NCI-H748 treated with DMSO at 0.1 percent for 48 hours (cell line): ENCODE measurements around the gene SNAP29.
"Not testable (repeated sequence)": the region's sequence is repeated elsewhere in the genome, so short reads cannot be mapped to it uniquely, and the experiment has no call there.

Experiments
- DNase-seq: peaks from one replicate; lab custom pipeline; 2025; lab: John Stamatoyannopoulos, UW

SNAP29 gene

GRCh38 chr22:20930435-20930834 lies 71.6 kb downstream of the SNAP29 start:
- not testable (repeated sequence) for DNase-seq

DNA sequence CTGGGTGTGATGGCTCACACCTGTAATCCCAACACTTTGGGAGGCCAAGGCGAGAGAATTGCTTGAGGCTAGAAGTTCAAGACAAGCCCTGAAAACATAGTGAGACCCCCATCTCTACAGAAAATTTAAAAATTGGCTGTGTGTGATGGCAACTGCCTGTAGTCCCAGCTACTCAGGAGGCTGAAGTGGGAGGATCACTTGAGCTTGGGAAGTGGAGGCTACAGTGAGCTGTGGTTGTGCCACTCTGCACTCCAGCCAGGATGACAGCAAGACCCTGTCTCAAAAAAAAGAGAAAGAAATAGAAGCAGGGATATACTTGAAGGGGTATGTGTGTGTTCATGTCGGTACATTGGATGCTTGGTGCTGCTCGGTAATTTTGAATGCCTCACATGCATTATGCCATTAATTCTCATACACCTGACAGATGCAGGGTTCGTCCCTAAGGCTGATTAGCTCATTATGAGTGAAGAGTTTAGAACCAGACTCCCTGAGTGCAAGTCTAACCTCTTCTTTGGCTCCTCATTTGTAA lies 72.4 kb downstream of the SNAP29 start:
- no peak for DNase-seq

DNA sequence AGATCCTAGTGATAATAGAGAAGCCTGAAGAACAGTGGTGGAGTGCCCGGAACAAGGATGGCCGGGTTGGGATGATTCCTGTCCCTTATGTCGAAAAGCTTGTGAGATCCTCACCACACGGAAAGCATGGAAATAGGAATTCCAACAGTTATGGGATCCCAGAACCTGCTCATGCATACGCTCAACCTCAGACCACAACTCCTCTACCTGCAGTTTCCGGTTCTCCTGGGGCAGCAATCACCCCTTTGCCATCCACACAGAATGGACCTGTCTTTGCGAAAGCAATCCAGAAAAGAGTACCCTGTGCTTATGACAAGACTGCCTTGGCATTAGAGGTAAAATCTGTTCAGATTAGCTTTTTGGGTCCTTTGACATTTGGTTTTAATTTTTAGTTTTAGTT lies 75.1 kb downstream of the SNAP29 start:
- DNase-seq: no peak

GRCh38 chr22:20935049-20935448 lies 76.2 kb downstream of the SNAP29 start:
- not testable (repeated sequence) for DNase-seq

DNA sequence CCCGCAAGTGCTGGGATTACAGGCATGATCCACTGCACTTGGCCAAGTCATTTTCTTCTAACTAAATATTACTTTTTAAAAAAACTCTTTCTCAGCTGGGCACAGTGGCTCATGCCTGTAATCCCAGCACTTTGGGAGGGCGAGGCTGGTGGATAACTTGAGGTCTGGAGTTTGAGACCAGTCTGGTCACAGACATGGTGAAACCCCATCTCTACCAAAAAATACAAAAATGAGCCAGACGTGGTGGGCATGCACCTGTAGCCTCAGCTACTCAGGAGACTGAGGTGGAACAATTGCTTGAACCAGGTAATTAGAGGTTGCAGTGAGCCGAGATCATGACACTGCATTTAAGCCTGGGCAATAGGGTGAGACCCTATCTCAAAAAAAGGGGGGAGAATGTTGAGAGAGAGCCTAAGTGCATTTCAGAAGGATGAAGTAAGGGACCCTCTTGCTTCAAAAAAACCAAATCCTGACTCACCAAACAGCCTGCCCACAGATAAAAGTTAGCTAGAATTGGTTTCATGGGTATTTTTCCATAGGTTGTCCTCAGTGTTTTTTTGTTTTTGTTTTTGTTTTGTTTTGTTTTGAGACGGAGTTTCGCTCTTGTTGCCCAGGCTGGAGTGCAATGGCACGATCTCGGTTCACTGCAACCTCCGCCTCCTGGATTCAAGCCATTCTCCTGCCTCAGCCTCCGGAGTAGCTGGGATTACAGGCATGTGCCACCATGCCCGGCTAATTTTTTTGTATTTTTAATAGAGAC lies 77.2 kb downstream of the SNAP29 start:
- not testable (repeated sequence) for DNase-seq

- DNase-seq: no peak
Measured at GRCh38 chr22:20937031-20937793, 78.4 kb downstream of the SNAP29 start.

- DNase-seq: no peak
Measured at GRCh38 chr22:20937794-20938671, 79.2 kb downstream of the SNAP29 start.

DNA sequence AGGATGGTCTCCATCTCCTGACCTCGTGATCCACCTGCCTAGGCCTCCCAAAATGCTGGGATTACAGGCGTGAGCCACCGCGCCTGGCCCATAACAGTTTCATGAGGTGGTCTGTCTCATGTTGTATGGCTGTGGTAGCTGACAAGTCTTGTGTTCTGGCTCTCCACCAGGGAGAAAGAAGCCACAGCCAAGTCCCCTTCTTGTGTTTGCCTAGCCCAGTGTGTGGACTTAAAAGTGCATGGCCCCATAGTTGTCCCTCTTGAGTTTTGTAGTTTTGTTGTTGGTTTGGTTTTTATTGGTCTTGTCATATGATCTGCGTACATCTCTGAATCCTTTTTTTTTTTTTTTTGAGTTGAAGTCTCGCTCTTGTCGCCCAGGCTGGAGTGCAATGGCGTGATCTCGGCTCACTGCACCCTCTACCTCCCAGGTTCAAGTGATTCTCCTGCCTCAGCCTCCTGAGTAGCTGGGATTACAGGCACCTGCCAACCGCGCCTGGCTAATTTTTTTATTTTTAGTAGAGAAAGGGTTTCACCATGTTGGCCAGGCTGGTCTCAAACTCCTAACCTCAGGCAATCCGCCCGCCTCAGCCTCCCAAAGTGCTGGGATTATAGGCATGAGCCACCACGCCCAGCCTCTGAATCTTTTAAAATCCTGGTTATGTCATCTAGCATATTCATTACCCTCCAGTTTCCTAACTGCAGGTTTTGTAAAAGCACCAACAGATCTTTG lies 80.8 kb downstream of the SNAP29 start:
- not testable (repeated sequence) for DNase-seq

GRCh38 chr22:20940186-20940651 lies 81.4 kb downstream of the SNAP29 start:
- DNase-seq: no peak
